ENCODE measurements around the gene TOP3A.
"Not testable (repeated sequence)": the region's sequence is repeated elsewhere in the genome, so short reads cannot be mapped to it uniquely, and the experiment has no call there.

Gene TOP3A

DNA sequence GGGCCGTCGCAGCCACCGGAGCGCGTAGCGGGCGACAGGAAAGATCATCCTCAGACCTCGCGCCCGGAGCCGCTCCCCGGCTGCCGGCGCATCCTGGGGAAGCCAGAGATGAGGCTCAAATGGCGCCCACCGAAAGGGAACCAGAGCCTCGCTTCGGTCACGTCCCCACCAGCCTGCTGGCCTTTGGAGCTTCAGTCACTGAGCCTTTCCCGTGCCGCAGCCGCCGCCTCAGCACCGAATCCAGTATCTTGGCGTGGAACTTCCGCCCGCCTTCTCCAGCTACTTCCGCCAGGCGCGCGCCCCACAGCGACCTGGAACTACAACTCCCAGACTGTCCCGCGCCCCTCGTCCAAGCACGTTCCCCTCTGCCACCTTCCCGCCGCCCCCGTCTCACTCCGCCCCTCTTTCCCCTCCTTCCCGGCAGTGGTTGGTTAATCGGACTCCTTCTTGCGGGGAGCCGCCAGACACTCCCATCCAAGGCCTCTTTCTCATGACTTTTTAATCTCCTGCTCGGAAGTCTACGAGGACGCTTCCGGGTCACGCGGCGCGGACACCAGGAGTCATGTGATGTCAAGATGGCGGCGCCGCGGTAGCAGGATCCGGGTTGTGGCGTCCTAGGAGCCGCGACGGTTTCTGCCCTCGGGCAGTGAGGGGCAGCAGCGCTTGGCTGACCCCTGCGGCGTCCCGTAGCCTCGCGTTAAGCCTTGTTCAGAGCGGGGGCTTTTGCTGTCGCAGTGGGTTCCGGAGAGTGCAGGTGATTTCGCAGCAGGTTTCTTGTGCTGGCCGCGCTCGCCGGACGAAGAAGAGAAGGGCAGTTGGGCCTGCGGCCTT, at the start of gene TOP3A, which contains the start of gene SMCR8:
TOP3A (minus strand) TSS at position 264 of the 831 bp plus-strand sequence; CDS start at position 48, 216 bp downstream.
SMCR8 (plus strand) TSS at position 563 of the 831 bp plus-strand sequence. CDS start 497 bp downstream, outside the sequence.
- peak; percentile 91 to 93 for DNase-seq (ENCODE audit: low read depth in 2 of 2)

DNA sequence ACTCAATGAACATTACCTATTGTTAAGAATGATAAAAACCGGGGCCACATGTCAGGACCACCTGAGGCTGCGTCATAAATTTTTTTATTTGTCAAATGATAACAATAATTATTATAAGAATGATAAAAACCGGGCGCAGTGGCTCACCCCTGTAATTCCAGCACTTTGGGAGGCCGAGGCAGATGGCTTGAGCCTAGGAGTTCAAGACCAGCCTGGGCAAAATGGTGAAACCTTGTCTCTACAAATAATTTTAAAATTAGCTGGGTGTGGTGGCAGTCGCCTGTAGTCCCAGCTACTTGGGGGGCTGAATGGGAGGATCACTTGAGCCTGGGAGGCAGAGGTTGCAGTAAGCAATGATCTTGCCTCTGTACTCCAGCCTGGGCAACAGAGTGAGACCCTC, 49.4 kb upstream of the TOP3A start:
- no peak for DNase-seq (ENCODE audit: low read depth in 2 of 2)

- DNase-seq (ENCODE audit: low read depth in 2 of 2), result peak; percentile 63 to 81
These were observed 48.6 kb upstream of the TOP3A start, which contains the start of gene SHMT1 for GRCh38 chr17:18363101-18364049. SHMT1 (minus strand) TSS chr17:18363550; CDS start chr17:18355981, 7,569 bp downstream.

- no peak for DNase-seq (ENCODE audit: low read depth in 2 of 2)
These were observed 47.9 kb upstream of the TOP3A start for GRCh38 chr17:18362698-18363100.

DNA sequence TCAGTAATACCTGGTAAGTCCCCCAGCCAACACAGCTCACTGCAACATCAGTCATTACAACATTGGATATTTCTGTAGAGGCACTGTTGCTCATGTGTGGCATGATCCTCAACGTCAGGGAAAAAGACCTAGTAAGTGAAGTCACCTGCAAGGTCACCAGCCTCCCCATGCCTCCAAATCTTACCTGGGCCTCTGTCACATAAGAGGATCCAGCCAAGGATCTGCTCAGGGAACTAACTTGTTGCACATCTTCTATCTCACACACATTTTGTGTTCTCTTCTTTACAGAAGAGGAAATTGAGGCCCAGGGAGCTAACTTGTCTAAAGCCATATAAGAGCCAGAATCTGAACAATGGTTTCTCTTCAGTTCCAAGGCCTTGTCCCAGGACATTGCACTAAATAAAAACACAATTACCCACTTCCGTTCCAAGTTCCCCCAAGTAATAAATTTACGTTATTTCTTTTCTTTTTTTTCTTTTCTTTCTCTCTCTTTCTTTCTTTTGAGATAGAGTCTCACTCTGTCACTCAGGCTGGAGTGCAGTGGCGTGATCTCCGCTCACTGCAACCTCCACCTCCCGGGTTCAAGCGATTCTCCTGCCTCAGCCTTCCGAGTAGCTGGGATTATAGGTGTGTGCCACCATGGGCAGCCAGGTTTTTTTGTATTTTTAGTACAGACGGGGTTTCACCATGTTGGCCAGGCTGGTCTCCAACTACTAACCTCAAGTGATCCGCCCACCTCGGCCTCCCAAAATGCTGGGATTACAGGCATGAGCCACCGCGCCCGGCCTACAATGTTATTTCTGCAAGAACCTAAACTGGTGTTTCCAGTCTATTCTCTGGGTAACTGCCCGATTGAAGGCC, 47.3 kb upstream of the TOP3A start:
- DNase-seq (ENCODE audit: low read depth in 2 of 2), result no peak

DNA sequence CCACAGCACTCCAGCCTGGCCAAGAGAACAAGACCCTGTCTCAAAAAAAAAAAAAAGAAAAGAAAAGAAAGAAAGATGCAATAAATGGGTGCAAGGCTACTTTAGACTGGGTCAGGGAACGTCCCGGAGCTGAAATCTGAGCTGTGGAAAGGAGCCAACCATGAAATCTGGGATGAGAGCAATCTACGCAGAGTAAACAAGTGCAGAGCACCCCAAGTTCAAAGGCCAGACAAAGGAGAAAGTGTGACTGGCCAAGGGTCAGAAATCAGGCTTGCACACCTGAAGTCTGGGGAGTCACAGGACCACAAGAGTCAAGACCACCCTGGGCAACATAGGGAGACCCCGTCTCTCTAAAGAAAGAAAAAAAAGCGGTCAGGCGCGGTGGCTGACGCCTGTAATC, 45.7 kb upstream of the TOP3A start:
- no peak for DNase-seq (ENCODE audit: low read depth in 2 of 2)

DNA sequence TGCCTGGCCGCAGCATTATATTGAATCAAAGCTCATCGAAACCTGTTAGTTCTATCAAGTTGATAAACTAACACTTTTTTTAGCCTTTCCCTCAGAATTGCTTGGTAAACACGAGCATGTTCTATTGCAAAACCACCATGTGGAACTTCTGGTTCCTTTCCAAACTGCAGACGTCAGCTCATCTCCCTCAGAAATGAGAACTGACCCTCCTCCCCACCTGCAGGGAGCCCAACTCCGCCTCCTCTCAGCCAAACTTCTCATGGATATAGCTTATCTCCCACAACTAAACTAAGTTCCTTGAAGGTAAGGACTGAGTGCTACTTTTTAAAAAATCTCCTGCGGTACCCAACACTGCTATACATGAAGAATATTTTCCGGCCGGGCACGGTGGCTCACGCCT, 41.8 kb upstream of the TOP3A start:
- no peak for DNase-seq (ENCODE audit: low read depth in 2 of 2)

DNA sequence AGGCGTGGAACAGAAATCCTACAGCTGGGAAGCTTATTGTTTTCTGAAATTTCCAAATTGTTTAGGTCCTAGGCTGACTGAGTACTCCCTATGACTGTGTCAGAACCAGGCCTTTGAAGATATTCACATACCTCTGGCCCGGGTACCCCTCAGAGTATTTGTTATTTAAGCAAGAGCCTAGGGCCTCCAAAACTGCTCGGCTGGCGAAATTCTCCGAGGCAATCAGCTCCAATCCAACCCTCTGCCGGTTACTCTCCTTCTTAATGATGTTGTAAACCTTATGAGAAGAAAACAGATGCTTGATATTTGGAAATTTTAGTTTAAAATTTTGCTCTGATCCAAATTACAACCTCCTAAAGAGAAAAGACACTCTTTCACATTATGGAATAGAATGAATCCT, 38.7 kb upstream of the TOP3A start:
- DNase-seq (ENCODE audit: low read depth in 2 of 2), result no peak

DNA sequence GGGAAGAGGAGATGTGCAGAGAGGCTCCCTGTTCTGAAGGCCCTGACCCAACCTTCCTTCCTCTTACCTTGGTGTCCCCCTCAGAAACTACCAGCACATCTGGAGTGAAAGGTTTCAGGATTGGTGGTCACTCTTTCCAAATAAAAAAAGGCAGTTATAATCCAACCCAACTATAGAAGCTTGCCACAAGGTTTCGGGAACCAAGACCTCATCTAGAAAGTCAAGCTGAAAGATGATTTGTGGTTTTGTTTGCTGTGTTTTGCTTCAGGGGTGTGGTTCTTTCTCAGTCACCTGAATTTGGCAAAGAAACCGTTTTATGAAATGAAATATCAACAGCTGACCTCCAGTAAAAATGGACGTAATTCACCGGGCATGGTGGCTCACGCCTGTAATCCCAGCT, 29.2 kb upstream of the TOP3A start:
- no peak for DNase-seq (ENCODE audit: low read depth in 2 of 2)

DNA sequence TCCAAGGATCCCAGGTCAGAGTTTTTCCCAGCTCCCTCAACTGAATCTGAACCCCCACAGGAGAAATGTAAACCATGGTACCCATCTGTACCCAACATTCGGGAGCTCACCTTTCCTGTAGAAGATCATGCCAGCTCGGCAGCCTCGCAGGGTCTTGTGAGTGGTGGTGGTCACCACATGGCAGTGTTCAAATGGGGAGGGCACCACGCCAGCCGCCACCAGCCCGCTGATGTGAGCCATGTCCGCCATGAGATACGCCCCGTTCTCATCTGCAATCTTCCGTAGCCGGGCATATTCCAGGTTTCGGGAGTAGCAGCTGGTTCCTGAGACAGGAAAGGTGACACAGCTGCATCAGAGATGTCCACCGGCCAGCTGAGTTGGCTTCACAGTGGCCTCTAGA, 25.1 kb upstream of the TOP3A start:
- no peak for DNase-seq (ENCODE audit: low read depth in 2 of 2)

DNA sequence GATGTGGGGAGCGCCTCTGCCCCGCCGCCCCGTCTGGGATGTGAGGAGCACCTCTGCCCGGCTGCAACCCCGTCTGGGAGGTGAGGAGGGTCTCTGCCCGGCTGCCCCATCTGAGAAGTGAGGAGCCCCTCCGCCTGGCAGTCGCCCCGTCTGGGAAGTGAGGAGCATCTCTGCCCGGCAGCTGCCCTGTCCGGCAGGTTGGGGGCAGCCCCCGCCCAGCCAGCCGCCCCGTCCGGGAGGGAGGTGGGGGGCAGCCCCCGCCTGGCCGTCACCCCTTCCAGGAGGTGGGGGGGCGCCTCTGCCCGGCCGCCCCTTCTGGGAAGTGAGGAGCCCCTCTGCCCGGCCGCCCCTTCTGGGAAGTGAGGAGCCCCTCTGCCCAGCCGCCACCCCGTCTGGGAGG, 23.4 kb upstream of the TOP3A start:
- DNase-seq (ENCODE audit: low read depth in 2 of 2), result not testable (repeated sequence)

- DNase-seq (ENCODE audit: low read depth in 2 of 2), result no peak
These were observed 18.2 kb upstream of the TOP3A start for GRCh38 chr17:18332909-18333489.

DNA sequence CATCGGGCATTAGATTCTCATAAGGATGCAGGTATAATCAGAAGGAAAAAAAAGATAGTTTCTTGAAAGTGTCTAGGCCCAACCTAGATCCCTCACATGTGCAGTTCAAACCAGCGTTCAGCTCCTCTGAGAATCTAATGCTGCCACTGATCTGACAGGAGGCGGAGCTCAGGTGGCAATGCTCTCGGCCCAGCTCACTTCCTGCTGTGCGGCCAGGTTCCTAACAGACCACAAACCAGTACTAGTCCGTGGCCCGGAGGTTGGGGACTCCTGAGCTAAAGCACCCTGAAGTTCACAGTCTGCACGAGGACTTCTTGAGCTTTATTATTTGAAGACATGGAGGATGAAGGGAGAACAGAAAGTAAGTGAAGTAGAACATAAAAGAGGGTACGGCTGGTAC, 17.1 kb upstream of the TOP3A start:
- no peak for DNase-seq (ENCODE audit: low read depth in 2 of 2)

DNA sequence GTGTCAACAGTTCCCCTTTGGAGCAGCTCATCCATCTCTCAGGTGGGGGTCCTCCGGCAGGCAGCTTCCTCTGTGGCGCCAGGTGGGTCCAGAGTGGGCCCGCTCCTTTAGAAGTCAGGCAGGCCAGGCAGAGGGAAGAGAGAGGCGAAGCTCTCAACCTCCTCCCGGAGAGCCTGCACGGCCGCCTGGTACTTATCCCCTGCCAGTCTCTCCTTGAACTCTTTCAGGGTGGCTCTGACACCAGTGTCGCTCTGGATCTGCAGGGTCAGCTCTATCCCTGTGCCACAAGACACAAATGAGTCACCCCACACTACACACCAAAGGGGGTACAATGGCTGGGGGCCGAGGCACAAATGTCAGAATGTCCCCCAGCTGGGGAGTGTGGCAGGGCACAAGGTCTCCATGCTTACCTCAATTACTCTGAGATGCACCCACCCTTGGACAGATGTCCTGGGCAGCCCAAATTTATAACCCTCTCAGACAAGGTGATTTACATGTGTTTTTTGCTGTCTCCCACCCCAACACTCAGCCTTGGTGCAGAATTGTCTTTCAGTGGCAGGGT, 13.9 kb upstream of the TOP3A start:
- no peak for DNase-seq (ENCODE audit: low read depth in 2 of 2)

- DNase-seq (ENCODE audit: low read depth in 2 of 2), result no peak
These were observed 12.8 kb upstream of the TOP3A start for GRCh38 chr17:18327556-18327955.

DNA sequence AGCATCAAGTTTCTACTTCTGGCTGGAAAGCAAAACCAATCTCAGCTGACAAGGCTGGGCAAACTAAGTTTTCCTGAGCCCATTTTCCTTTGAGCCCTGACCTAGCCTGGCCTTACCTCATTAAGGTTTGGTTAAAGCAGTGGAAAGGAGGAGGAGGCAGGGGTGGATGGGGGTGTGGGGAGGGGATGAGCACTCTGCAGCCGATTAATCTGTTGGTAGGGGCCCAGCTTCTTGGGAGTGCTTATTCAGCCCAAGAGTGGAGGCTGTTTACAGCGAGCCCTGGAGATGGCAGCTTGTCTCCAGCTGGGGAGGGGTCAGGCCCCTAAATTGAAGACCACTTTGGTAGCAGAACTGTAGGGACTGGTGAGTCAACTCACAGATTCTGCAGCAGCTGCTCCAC, 12.3 kb upstream of the TOP3A start:
- no peak for DNase-seq (ENCODE audit: low read depth in 2 of 2)

DNA sequence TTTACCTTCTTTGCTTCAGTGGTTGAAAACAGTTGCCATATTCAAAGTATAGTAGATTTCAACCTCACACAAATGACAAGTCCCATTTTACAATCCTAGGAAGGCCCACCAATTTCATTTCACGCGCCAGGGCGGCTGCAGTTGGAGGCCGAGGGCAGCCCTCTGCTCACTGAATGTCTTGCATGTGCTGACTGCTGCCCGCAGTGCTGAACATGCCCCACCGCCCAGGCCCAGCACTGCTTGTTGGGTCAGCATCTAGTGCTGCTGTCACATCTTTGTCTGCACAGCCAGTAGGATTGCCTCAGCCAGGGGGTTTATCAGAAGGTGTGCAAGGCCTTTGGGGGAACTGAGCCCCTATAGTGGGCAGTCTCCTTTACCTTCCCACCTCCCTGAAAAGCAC, 11.8 kb upstream of the TOP3A start:
- no peak for DNase-seq (ENCODE audit: low read depth in 2 of 2)

DNA sequence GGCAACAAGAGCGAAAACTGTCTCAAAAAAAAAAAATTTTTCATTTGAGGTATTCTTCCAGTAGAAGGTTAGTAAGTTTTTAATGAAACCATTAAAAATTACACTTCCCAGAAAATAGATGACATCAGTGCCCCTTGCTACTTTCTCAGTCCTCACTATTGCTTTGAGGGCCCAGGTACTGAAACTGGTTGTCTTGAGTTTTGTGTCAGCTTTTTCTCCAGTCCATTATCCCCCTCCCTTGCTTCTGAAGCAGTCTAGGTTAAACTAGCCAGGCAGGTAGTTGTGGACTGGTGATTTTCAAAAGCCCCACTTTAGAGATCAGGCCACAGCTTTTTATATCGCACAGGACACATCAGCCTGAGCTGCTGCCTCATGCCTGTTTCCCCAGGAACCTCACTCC, 11.2 kb upstream of the TOP3A start:
- no peak for DNase-seq (ENCODE audit: low read depth in 2 of 2)

DNA sequence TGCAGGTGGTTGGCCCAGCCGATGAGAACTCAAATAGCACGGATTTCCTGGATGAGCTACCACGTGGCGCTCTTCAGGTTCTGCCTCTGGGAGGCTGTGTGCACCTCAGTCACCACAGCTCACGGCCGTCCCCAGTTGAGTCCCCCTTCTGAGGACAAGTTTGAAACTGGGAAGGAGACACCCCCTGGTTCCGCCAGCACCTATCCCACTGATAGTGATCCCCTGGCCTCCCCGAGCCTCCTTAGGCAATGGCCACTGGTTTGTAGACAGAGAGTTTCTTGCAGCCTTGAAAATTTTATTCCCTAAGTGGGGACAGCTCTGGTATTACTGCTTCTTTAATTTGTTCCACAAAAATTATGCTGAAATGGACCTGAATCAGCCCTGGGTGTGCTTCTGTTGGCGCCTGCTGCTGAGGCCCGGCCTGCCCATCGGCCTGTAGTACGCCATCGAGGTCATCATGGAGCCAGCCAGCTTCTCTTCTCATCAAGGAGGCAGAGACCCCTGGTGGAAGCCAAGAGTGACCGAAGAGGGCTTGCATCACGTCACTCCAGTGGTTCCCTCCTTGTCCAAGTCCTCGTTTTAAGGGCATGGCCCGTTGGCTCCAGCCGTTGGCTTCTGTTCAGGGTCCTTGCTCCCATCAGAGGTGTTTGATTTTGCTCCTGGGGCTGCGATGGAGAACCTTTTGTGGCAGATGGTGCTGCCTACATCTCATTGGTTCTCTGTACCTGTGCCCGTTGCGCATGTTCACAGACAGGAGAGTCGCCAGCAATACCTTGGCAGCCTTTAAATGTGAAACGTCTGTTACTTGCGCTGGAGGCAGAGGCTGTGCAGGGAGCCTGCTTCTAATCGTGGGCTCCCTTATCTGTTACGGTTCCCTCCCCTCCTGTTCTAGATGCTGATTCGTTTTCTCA, 9.6 kb upstream of the TOP3A start:
- no peak for DNase-seq (ENCODE audit: low read depth in 2 of 2)
